GM13976 (cell line): ENCODE results near the gene SPTBN4.

ENCODE experiments used
- DNase-seq: peaks from one replicate; pipeline ENCODE4 v3.0.0; 2012; ENCODE audit warnings: low spot score
- CTCF ChIP-seq: IDR thresholded peaks from 2 replicates; pipeline ENCODE4 v1.5.1; 2012; ENCODE audit warnings: borderline replicate concordance, mild to moderate bottlenecking; ENCODE audit not compliant: insufficient read depth; ENCODE audit errors: extremely low read depth, missing control alignments, control extremely low read depth
- in situ Hi-C: fragments of 300-500 bp; cut with MboI; formaldehyde crosslinking; loops from one replicate; pipeline ENCODE4 v1.12.0; 2022; ENCODE audit warnings: low sequenced_read_pairs, mixed read lengths, inconsistent platforms; ENCODE audit not compliant: unreplicated experiment

SPTBN4 gene

GRCh38 chr19:40571831-40572495 lies 105.2 kb downstream of the SPTBN4 start:
- TF ChIP-seq CTCF = no peak
- in situ Hi-C loops = no loop called here

GRCh38 chr19:40575326-40575725 lies 108.5 kb downstream of the SPTBN4 start:
- in situ Hi-C loops = no loop called here
- no peak for DNase-seq
- no peak for TF ChIP-seq CTCF

More at GRCh38 chr19:40571831-40572495, 105.2 kb downstream of the SPTBN4 start:
- DNase-seq = no peak

- TF ChIP-seq CTCF = no peak
- in situ Hi-C loops = no loop called here
- DNase-seq = peak; percentile 59
Measured at GRCh38 chr19:40576151-40576584, 109.4 kb downstream of the SPTBN4 start.

GRCh38 chr19:40576585-40577451 lies 110.0 kb downstream of the SPTBN4 start, which contains the start of gene SHKBP1:
TSS of gene SHKBP1 (plus strand) at chr19:40576873. CDS start at chr19:40576900, 27 bp downstream.
- in situ Hi-C loops = no loop called here
- TF ChIP-seq CTCF = no peak
- DNase-seq = peak; percentile 100

- no peak for TF ChIP-seq CTCF
- DNase-seq = no peak
- in situ Hi-C loops = no loop called here
Measured at GRCh38 chr19:40578442-40578908, 111.7 kb downstream of the SPTBN4 start.

- in situ Hi-C loops = no loop called here
- no peak for DNase-seq
- no peak for TF ChIP-seq CTCF
Measured at GRCh38 chr19:40580619-40581018, 113.8 kb downstream of the SPTBN4 start.
